HG02884 (cell line): Measurements from ENCODE around the gene LRRC40.

ENCODE experiments used
- ATAC-seq: cut with Tn5 transposase; IDR thresholded peaks from one replicate; pipeline ENCODE4 v1.9.1; 2021; ENCODE audit warnings: mild to moderate bottlenecking, moderate library complexity; ENCODE audit not compliant: unreplicated experiment

LRRC40 gene

DNA sequence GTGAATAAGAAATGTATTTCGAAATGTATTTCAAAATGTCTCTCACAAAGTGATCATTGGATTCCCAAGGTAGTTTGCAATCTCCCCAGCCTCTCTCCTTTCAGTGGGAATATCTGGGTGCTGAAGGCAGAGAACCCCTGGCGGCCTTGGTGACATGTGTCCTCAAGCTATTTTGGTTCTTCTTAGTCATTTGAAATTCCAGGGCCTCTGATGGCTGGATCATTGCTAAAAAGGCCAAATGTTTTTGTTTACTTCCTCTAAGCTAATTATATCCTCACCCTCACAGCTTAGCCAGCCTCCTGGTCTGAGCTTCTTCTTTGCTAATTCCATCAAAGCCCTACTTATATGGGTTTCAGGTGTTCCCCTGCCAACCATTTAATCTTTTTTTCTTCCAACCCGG is 71.2 kb downstream of the LRRC40 start:
- no peak for ATAC-seq

DNA sequence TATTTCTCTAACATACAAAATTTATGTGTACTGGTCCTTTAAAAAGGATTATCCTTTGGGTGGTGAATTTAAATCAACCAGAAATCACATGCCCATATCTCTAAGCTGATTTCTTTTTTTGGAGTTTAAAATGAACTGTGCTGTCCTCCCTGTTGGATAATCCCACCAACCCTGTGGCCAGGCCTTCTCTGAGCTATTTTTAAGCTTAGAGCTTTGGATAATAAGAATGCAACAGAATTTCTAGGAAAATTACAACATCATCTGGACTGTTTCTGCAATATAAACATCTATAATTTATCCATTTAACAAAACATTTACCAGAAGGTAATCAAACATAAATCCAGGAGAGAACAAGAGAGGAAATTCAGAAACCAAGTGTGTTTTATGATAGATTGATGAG is 88.3 kb downstream of the LRRC40 start:
- no peak for ATAC-seq

DNA sequence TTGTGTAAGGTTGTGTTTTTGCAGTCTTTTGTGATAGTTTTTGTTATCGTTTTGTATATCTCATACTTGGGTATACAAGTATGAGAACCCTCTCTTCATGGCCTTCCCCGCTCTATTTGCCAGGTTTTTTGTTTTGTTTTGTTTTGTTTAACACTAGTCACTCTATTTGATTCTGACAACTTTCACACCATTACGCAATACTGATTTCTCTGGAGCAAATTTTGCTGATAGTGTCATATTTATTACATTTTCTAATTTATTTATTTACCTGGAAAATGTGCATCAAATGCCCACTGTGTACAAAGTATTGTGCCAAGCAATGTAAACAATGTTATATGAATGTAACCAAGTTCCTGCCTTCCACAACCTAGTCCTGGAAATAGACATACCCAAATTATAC is 90.1 kb downstream of the LRRC40 start:
- no peak for ATAC-seq

DNA sequence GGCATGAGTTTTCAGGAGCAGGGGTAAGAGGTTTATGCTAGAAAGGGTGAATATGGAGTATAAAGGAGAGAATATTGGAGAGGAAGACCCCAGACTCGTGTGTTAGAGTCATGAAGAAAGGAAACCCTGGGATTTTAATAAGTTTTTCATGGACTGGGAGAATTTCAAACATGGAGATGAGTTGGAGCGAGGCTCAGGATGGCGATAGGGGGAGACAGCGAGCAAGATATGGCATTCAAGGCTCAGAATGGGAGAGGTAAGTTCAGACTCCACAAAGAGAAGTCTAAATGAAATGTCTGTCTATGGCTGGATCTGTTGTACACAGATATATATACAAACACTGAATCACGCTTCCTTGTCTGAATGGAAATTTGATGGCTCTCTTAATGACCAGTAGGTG is 92.5 kb downstream of the LRRC40 start:
- ATAC-seq, result no peak

DNA sequence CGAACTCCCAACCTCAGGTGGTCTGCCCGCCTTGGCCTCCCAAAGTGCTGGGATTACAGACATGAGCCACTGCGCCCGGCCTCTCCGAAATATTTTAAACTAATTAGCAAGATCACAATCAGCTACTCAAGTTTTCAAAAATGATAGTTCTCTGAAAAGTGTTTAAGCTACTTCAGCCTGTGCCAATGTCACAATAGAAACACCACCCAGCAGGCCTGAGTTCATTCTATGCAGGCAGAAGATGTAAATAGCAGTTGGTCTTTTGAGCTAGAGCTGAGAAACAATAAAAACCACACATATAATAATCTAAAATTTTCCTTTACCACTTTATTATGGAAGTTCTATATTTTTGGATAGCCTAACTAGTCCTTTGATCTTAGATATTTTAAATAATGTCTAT is 96.1 kb downstream of the LRRC40 start:
- no peak for ATAC-seq

DNA sequence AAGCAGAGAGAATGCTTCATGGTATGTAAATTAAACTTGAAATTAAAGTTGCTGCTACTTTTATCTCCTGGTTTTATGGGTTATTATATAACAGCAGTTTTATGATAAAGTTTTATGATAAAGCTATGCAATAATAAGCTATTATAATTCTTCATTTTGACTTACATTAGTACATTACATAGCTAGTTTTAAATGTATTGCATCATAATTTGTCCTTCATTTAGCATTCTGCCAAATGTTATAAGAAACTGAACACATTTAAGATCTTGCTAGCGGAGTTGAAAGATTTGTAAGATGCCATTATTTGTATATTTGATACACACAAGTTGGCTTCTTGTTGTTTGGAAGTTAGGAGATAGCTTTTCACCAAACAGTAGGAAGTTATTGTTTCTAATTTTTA is 101.6 kb downstream of the LRRC40 start:
- ATAC-seq, result no peak

DNA sequence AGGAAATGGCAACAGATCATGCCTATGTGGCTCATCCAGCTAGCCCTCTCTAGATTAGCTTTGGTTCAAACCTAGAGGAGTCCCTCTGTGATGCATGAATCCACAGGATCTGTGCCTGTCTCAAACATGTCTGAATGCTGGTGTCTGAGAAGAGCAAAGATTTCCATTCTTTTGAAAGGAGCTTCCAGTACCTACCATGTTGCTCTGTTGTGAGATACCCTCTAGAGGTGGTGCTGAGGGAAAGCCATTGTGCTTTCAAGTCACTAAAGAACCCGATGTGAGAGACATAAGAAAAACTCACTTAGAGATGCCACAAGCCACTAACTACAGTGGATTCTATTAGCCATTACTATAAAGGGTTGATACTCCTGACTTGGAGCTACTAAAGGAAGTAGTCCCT is 103.6 kb downstream of the LRRC40 start:
- ATAC-seq, result no peak

DNA sequence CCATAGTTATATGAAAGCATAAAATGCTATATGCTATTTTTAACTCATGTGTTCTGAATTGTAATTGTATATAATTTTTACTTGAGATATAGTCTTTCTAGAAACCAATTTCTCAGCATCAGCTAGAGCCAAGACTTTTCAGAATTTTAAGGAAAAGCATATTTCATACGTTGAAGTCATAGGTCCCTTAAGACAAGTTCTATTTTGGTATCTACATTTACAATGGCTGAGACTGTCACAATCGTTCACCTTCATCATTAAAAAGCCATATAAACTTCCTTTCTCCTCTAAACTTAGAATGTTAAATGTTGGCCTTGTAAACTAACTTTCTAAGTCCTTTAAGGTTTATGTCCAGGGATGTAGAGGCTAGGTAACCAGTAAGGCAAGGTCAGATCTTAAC is 104.1 kb downstream of the LRRC40 start:
- ATAC-seq, result no peak
